HG02973 (cell line): ENCODE data around the gene PPP1R13B.
"Not testable (repeated sequence)": the region's sequence is repeated elsewhere in the genome, so short reads cannot be mapped to it uniquely, and the experiment has no call there.

Source experiments
- ATAC-seq: cut with Tn5 transposase; IDR thresholded peaks from one replicate; pipeline ENCODE4 v1.9.1; 2021; ENCODE audit warnings: moderate library complexity; ENCODE audit not compliant: unreplicated experiment

PPP1R13B gene

GRCh38 chr14:103802356-103802755, 45.0 kb downstream of the PPP1R13B start:
- no peak for ATAC-seq

GRCh38 chr14:103801459-103801858, 45.9 kb downstream of the PPP1R13B start:
- no peak for ATAC-seq

- ATAC-seq: not testable (repeated sequence)
These were observed 54.2 kb downstream of the PPP1R13B start for GRCh38 chr14:103793192-103793591.

- ATAC-seq: no peak
These were observed 59.3 kb downstream of the PPP1R13B start for GRCh38 chr14:103788086-103788485.

GRCh38 chr14:103782376-103782775, 65.0 kb downstream of the PPP1R13B start:
- no peak for ATAC-seq

- ATAC-seq: not testable (repeated sequence)
These were observed 71.1 kb downstream of the PPP1R13B start for GRCh38 chr14:103776319-103776718.

- no peak for ATAC-seq
These were observed 71.9 kb downstream of the PPP1R13B start for GRCh38 chr14:103775506-103775905.

GRCh38 chr14:103773521-103773920, 73.9 kb downstream of the PPP1R13B start:
- no peak for ATAC-seq

- no peak for ATAC-seq
These were observed 75.2 kb downstream of the PPP1R13B start for GRCh38 chr14:103772078-103772712.

- no peak for ATAC-seq
These were observed 76.5 kb downstream of the PPP1R13B start for GRCh38 chr14:103770902-103771301.

GRCh38 chr14:103770500-103770899, 76.9 kb downstream of the PPP1R13B start:
- ATAC-seq: no peak

GRCh38 chr14:103767336-103767894, 80.0 kb downstream of the PPP1R13B start:
- ATAC-seq: no peak

GRCh38 chr14:103765526-103765925, 81.8 kb downstream of the PPP1R13B start:
- ATAC-seq: no peak

- ATAC-seq: peak; percentile 94
These were observed 83.5 kb downstream of the PPP1R13B start for GRCh38 chr14:103763730-103764488.

- ATAC-seq: no peak
These were observed 84.8 kb downstream of the PPP1R13B start for GRCh38 chr14:103762541-103762940.

- ATAC-seq: no peak
These were observed 85.3 kb downstream of the PPP1R13B start for GRCh38 chr14:103762036-103762435.

- no peak for ATAC-seq
These were observed 89.2 kb downstream of the PPP1R13B start for GRCh38 chr14:103758059-103758776.

- ATAC-seq: no peak
These were observed 92.3 kb downstream of the PPP1R13B start for GRCh38 chr14:103755060-103755459.

GRCh38 chr14:103753774-103754173, 93.6 kb downstream of the PPP1R13B start:
- no peak for ATAC-seq

- ATAC-seq: no peak
These were observed 97.5 kb downstream of the PPP1R13B start for GRCh38 chr14:103749860-103750259.

GRCh38 chr14:103749452-103749851, 97.9 kb downstream of the PPP1R13B start:
- no peak for ATAC-seq

GRCh38 chr14:103748534-103748857, 98.9 kb downstream of the PPP1R13B start:
- ATAC-seq: no peak
